ENCODE data around the gene ARHGAP4. TPM values are rescaled to one million over a fixed set of nuclear protein-coding genes. Genes with fewer than 3 reads are reported as not detected.

The ARHGAP4 gene
- total RNA-seq, 2 donors from 2014 or later = 19.3 to 20.4 TPM

DNA sequence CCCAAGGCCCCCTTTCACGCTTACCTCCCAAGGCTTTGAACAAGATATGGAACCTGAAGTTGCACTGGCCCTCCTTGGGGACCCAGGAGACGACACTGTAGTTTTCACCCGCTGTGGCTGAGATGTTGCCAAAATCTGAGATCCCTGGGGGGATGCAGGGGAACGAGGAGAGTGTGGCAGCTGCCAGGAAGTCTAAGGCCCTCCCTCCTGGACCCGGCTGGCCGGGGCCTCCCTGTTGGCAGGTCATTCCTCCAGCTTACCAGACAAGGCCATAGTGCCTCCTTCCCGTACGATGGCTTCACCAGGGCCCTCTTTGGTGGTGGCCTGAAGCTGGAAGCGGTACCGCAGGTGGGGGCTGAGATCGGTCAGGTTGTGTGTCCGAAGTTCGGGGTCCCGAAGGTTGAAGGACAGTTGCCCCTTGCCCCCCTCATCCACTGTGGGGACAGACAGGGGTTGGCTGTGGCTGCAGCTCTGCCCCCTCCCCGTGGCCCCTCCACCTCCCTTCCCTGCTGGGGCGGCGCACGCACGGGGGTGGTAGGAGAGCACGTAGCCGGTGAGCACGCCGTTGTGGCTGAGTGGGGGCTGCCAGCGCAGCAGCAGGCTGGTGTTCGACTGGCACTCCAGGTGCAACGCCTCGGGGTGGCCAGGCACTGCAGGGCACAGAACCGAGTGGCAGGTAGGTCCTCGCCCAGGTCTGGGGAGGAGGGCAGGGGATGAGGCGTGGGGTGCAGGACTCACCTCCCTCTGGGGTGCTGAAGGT lies 61.3 kb downstream of the ARHGAP4 start:
- DNase-seq = no peak
- intact Hi-C loops (cut with DNase I) = no loop called here
- no peak for ATAC-seq

DNA sequence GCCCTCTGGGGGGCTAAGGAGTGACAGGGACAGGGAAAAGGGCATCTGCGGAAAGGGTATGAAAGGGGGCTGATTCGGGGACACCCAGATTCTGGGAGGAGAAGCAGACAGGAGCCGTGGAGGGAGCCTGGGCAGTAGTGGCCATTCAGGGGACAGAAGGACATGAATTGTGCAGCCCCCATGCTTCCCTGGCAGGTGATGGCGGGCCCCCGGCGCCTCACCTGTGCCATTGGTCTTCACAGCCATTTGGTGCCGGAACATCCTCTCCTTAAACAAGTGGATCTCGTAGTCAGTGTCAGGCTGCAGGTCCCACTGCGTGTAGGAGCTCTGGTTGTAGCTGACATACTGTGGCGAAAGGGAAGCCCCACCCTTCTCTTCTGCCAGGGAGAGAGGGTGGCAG lies 62.0 kb downstream of the ARHGAP4 start:
- DNase-seq = no peak
- intact Hi-C loops (cut with DNase I) = no loop called here
- ATAC-seq = no peak

DNA sequence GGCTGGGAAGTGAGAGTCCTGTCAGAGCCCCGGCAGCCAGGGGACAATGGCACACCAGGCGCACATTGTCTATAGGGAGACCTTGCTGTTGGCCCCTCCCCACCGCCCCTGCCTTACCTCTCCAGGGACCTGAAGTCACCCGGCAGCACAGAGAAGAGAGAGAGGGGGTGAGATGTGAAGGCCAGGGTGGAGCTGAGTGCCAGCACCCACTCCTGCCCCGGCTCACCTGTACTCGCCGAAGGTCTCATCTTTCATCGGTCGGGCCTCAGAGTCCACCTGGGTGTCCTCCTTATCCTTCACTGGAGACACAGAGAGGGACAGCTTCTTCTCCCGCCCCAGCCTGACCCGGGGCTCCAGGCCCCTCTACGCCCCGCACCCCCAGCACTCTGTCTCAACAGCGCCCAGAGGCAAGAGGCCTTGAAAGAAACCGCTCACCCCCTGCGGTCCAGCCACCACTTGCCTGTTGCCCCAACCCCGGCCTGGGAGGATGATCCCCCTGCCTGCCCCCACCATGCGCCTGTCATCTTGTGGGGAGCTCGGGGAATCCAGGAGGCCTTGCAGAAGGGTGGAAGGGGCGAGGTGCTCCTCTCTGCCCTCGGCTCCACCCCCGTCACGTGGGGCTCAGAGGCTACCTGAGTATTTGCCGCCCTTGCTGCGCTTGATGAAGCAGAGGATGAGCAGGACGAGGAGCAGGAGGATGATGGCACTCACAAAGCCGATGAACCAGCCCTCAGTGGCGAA lies 62.6 kb downstream of the ARHGAP4 start:
- no peak for DNase-seq
- intact Hi-C loops (cut with DNase I) = no loop called here
- no peak for ATAC-seq

DNA sequence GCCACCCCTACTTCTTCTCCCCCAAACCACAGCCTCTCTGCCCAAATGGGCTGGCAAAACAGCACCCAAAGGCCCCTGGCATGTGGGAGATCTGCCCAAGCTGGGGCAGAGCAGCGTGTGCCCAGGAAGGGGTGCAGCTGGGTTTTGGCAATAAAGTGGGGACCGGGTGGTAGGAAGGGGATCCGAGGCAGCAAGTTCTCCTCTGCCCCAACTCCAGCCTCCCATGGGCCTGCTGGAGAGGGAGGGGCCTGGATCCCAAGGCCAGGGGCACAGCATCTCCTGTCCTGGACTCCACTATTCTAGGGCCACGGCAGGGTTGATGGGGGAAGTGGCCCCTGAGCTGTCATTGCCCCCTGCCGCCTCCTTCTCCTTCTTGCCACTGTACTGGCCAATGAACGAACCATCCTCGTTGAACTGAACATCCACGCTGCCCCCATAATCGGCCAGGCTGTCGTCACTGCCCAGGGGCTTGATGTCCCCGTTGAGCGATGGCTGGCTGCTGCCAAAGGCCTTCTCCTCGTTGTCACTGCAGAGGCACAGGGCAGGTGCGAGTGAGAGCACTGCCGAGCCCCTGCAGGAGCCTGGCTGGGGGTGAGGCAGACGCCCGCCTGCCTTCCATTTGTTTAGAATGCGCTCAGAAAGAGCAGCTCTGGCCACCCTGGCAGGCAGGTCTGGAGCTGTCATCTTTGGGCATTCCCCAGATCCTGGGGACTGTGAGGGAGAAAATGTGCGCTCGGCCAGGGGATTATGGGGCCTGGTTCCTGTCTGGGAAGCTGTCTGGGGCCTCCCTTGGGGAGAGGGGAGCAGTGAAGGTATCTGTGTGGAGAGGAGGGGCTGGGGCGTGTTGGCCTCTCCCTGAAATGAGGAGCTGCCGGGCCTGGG lies 63.5 kb downstream of the ARHGAP4 start:
- no peak for ATAC-seq
- no peak for DNase-seq
- intact Hi-C loops (cut with DNase I) = no loop called here

DNA sequence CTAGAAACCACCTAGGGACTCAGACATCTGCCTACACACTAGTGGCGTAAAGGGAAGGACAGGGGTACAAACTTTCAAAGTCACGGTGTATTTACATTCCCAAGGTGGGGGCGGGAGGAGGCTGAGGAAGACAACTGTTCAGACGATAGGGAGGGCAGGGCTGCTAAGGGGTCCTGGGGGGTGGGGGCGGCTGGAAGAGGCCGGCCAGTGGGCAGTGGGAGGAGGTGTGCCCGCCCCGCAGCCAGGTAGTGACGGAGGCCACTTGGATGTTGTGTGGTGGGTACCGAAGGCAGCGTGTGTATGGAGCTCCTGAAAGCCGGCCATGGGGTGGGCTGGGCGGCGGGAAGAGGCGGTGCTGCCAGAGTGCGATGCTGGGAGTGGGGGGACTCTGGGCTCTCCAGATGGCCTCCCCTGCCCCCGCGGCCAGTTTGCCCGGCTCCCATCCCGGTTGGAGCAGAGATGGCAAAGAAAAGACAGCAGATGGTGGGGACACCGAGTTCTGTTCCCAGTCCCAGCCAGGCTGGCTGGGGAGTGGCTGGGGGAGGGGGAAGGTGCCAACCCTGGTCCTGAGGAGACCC lies 64.2 kb downstream of the ARHGAP4 start:
- no peak for ATAC-seq
- no peak for DNase-seq
- intact Hi-C loops (cut with DNase I) = no loop called here

DNA sequence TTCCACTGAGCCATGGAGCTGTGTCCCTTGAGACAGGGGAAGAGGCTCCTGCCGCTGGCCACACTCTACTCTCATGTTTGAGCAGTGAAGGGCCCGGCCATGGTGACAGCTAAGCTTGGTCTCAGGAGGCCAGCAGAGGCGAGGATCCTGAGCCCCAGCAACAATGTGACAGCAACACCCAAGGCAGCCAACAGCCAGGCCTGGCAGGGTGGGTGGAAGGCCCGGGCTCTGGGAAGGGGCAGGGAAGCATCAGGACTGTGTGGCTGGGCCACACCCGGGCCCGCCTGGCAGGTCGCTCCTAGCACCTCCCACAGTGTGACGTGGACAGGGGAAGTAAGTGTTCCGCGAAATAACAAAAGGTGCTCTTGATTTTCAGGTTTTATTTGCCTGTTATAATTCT lies 64.9 kb downstream of the ARHGAP4 start:
- ATAC-seq (no peak), DNase-seq (no peak)

More for the DNA sequence above, 64.9 kb downstream of the ARHGAP4 start:
- intact Hi-C loops (cut with DNase I) = no loop called here

Other genes starting within 250 kb of the ARHGAP4 start
- 100 to 1,000 TPM; 107 to 134 TPM for gene SLC6A8, start 238.3 kb downstream of the ARHGAP4 start, total RNA-seq
- gene BCAP31, start 201.9 kb downstream of the ARHGAP4 start, total RNA-seq = 100 to 1,000 TPM; 123 to 159 TPM
- 10 to 100 TPM; 11.5 to 15.0 TPM for gene ABCD1, start 201.4 kb downstream of the ARHGAP4 start, total RNA-seq
- gene PLXNB3, start 162.0 kb downstream of the ARHGAP4 start, total RNA-seq = 1 to 10 TPM; 5.9 to 7.1 TPM
- 10 to 100 TPM; 24.1 to 25.8 TPM for gene SRPK3, start 145.2 kb downstream of the ARHGAP4 start, total RNA-seq
- 10 to 100 TPM; 56.4 to 68.4 TPM for gene IDH3G, start 131.9 kb downstream of the ARHGAP4 start, total RNA-seq
- gene SSR4, start 131.6 kb downstream of the ARHGAP4 start, total RNA-seq = 100 to 1,000 TPM; 180 to 183 TPM
- 1 to 10 TPM; 4.0 to 4.3 TPM for gene PDZD4, start 95.7 kb downstream of the ARHGAP4 start, total RNA-seq
- gene L1CAM, start 40.1 kb downstream of the ARHGAP4 start, total RNA-seq = 1 to 10 TPM; 4.3 to 9.2 TPM
- gene AVPR2, start 21.6 kb downstream of the ARHGAP4 start, total RNA-seq = 1 to 10 TPM; 3.7 to 3.8 TPM
- 10 to 100 TPM; 67.4 to 81.4 TPM for gene NAA10, start 8.8 kb upstream of the ARHGAP4 start, total RNA-seq
- gene RENBP, start 18.4 kb upstream of the ARHGAP4 start, total RNA-seq = 10 to 100 TPM; 14.7 to 14.8 TPM
- 10 to 100 TPM; 30.4 to 35.7 TPM for gene HCFC1, start 45.6 kb upstream of the ARHGAP4 start, total RNA-seq
- 1 to 10 TPM; 7.7 to 9.2 TPM for gene TMEM187, start 46.5 kb upstream of the ARHGAP4 start, total RNA-seq
- gene IRAK1, start 93.6 kb upstream of the ARHGAP4 start, total RNA-seq = 10 to 100 TPM; 47.2 to 58.6 TPM
- gene MECP2, start 171.5 kb upstream of the ARHGAP4 start, total RNA-seq = 10 to 100 TPM; 35.4 to 42.4 TPM
- gene OPN1LW, start 218.0 kb upstream of the ARHGAP4 start, total RNA-seq = not detected

Measured in left cardiac atrium (tissue), 4 donors.